Measurements from ENCODE around the gene PRKACG. TPM values are rescaled to one million over a fixed set of nuclear protein-coding genes. Genes with fewer than 3 reads are reported as not detected.
A peak's percentile ranks its signal among the peaks of the same experiment; 100 is the strongest.

The PRKACG gene
- total RNA-seq, 3 donors from 2014 or later (not counting 1 experiment from before 2014, with no cell fraction given) = not detected

GRCh38 chr9:69044240-69045219 is 30.6 kb upstream of the PRKACG start:
- no peaks in the 10 kb centered on the region for H3K9me3 ChIP-seq (ENCODE audit: control insufficient read depth, insufficient read depth, low read length)
- no peak overlapping the region for H3K4me3 Mint-ChIP-seq
- H3K9me3 Mint-ChIP-seq = no peaks in the 10 kb centered on the region
- intact Hi-C loops (cut with micrococcal nuclease) = no loop called here
- peaks cover 17% of the 10 kb centered on the region for H3K36me3 ChIP-seq (ENCODE audit: control insufficient read depth, insufficient read depth, low read length)
- no peak overlapping the region for H3K27ac ChIP-seq (ENCODE audit: low read length)
- ATAC-seq (peak in 1 of 3 donors; percentile 39), DNase-seq (no peak)
- peaks cover 18% of the 10 kb centered on the region for H3K4me1 ChIP-seq (ENCODE audit: control insufficient read depth, insufficient read depth, low read length)
- H3K36me3 Mint-ChIP-seq = no peaks in the 10 kb centered on the region
- peaks cover 30 to 44% of the 10 kb centered on the region in 2 donors for H3K4me1 Mint-ChIP-seq
- peak overlapping the region; percentile 46 to 70 for H3K27ac Mint-ChIP-seq
- no peaks in the 10 kb centered on the region for H3K27me3 ChIP-seq (ENCODE audit: control insufficient read depth, insufficient read depth, low read length)
- no peaks in the 10 kb centered on the region for H3K27me3 Mint-ChIP-seq (ENCODE audit: low read depth in 2 of 2)
- TF ChIP-seq, protein P1, sequence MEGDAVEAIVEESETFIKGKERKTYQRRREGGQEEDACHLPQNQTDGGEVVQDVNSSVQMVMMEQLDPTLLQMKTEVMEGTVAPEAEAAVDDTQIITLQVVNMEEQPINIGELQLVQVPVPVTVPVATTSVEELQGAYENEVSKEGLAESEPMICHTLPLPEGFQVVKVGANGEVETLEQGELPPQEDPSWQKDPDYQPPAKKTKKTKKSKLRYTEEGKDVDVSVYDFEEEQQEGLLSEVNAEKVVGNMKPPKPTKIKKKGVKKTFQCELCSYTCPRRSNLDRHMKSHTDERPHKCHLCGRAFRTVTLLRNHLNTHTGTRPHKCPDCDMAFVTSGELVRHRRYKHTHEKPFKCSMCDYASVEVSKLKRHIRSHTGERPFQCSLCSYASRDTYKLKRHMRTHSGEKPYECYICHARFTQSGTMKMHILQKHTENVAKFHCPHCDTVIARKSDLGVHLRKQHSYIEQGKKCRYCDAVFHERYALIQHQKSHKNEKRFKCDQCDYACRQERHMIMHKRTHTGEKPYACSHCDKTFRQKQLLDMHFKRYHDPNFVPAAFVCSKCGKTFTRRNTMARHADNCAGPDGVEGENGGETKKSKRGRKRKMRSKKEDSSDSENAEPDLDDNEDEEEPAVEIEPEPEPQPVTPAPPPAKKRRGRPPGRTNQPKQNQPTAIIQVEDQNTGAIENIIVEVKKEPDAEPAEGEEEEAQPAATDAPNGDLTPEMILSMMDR (IDR thresholded peaks at IDR 0.05) = no peak
- H3K4me3 ChIP-seq (ENCODE audit: low read length) = no peak overlapping the region
- WGBS (ENCODE audit: insufficient coverage) = 85% methylated on average over 7 of the region's 9 CpGs

- no peak overlapping the region for H3K4me3 Mint-ChIP-seq
Observed at GRCh38 chr9:69040646-69041045, 26.7 kb upstream of the PRKACG start.

GRCh38 chr9:69036799-69037198 is 22.9 kb upstream of the PRKACG start:
- H3K4me3 ChIP-seq (ENCODE audit: low read length) = no peak overlapping the region
- 77% methylated on average over 8 of the region's 10 CpGs for WGBS (ENCODE audit: insufficient coverage)
- Mint-ChIP-seq H3K27me3 (ENCODE audit: low read depth in 2 of 2) (no peaks in the 10 kb centered on the region), H3K27ac (peak overlapping the region; percentile 92 to 93), H3K4me1 (peaks cover 10 to 20% of the 10 kb centered on the region in 2 donors), H3K36me3 (no peaks in the 10 kb centered on the region), H3K9me3 (no peaks in the 10 kb centered on the region), H3K4me3 (peak overlapping the region; percentile 98)
- TF ChIP-seq, protein P1 (IDR thresholded peaks at IDR 0.05) = no peak
- peaks cover 14% of the 10 kb centered on the region for H3K4me1 ChIP-seq (ENCODE audit: control insufficient read depth, insufficient read depth, low read length)
- H3K27me3 ChIP-seq (ENCODE audit: control insufficient read depth, insufficient read depth, low read length) = no peaks in the 10 kb centered on the region
- no peak for ATAC-seq
- H3K27ac ChIP-seq (ENCODE audit: low read length) = peak overlapping the region; percentile 34
- intact Hi-C loops (cut with micrococcal nuclease) = loop anchor here (5.0 to 10.0 kb wide), 3 partner anchors 156 to 721 kb away; a partner anchor contains a TSS
- no peaks in the 10 kb centered on the region for H3K9me3 ChIP-seq (ENCODE audit: control insufficient read depth, insufficient read depth, low read length)
- H3K36me3 ChIP-seq (ENCODE audit: control insufficient read depth, insufficient read depth, low read length) = no peaks in the 10 kb centered on the region
- DNase-seq = no peak

More at GRCh38 chr9:69040646-69041045, 26.7 kb upstream of the PRKACG start:
- Mint-ChIP-seq H3K27ac (no peak overlapping the region), H3K9me3 (no peaks in the 10 kb centered on the region), H3K27me3 (ENCODE audit: low read depth in 2 of 2) (no peaks in the 10 kb centered on the region), H3K36me3 (no peaks in the 10 kb centered on the region), H3K4me1 (peaks cover 28 to 40% of the 10 kb centered on the region in 2 donors)
- Histone ChIP-seq H3K9me3 (ENCODE audit: control insufficient read depth, insufficient read depth, low read length) (no peaks in the 10 kb centered on the region), H3K4me3 (ENCODE audit: low read length) (no peak overlapping the region), H3K27me3 (ENCODE audit: control insufficient read depth, insufficient read depth, low read length) (no peaks in the 10 kb centered on the region), H3K27ac (ENCODE audit: low read length) (no peak overlapping the region), H3K4me1 (ENCODE audit: control insufficient read depth, insufficient read depth, low read length) (peaks cover 19% of the 10 kb centered on the region), H3K36me3 (ENCODE audit: control insufficient read depth, insufficient read depth, low read length) (no peaks in the 10 kb centered on the region)
- intact Hi-C loops (cut with micrococcal nuclease) = no loop called here
- ATAC-seq = no peak
- DNase-seq = no peak
- 100% methylated on average over 1 of the region's 2 CpGs for WGBS (ENCODE audit: insufficient coverage)
- TF ChIP-seq, protein P1 (IDR thresholded peaks at IDR 0.05) = no peak
